Fibroblast of skin of right quadriceps (primary cell): Measurements from ENCODE around the gene POU6F1.
"Not testable (repeated sequence)": the region's sequence is repeated elsewhere in the genome, so short reads cannot be mapped to it uniquely, and the experiment has no call there.

Source experiments
- DNase-seq: peaks from one replicate; pipeline ENCODE4 v3.0.0-alpha.2; 2013

The POU6F1 gene

GRCh38 chr12:51227962-51228361 is 10.1 kb upstream of the POU6F1 start:
- no peak for DNase-seq

GRCh38 chr12:51227112-51227511 is 9.2 kb upstream of the POU6F1 start:
- not testable (repeated sequence) for DNase-seq

DNA sequence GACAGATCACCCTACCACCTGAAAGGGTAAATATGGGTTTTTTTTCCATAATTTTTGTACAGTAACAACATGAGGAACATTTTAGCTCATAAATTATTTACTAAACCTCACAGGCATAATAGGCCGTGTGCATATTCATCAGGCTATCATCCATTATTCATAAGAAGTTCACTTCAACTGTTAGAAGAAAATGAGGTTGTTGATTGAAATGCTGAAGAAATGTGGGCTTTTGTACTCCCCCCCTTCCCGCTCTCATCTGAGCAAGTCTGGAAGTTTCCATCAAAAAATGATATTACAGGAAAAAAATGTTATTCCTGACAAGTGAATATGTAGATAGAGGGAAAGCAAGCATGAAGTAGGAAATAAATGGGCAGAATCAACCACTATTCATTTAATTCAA is 7.9 kb upstream of the POU6F1 start:
- DNase-seq: no peak

GRCh38 chr12:51225234-51225633 is 7.4 kb upstream of the POU6F1 start:
- DNase-seq: no peak

GRCh38 chr12:51224625-51225024 is 6.8 kb upstream of the POU6F1 start:
- DNase-seq: no peak

DNA sequence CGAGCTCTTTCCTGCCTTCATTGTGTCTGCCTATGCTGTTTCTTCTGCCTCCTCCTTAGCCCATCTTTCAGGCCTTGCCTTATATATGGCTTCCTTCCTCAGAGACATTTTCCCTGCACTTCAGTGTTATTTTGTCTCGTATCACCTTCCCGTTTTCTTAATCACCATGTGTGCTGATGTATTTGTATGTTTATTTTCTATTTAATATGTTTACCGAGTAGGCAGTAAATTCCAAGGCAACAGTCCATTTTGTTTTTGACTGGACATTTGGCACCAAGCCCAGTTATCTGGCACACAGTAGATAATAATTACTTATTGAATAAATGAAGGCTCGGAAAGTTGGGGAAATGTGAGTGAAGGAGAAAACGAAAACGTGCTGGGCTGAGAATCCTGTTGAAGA is 4.6 kb upstream of the POU6F1 start:
- DNase-seq: no peak

GRCh38 chr12:51219857-51220256 is 2.0 kb upstream of the POU6F1 start:
- not testable (repeated sequence) for DNase-seq

- DNase-seq: no peak
These were observed 1.5 kb upstream of the POU6F1 start for GRCh38 chr12:51219322-51219721.

- no peak for DNase-seq
These were observed 822 bp upstream of the POU6F1 start for GRCh38 chr12:51218607-51219161.

DNA sequence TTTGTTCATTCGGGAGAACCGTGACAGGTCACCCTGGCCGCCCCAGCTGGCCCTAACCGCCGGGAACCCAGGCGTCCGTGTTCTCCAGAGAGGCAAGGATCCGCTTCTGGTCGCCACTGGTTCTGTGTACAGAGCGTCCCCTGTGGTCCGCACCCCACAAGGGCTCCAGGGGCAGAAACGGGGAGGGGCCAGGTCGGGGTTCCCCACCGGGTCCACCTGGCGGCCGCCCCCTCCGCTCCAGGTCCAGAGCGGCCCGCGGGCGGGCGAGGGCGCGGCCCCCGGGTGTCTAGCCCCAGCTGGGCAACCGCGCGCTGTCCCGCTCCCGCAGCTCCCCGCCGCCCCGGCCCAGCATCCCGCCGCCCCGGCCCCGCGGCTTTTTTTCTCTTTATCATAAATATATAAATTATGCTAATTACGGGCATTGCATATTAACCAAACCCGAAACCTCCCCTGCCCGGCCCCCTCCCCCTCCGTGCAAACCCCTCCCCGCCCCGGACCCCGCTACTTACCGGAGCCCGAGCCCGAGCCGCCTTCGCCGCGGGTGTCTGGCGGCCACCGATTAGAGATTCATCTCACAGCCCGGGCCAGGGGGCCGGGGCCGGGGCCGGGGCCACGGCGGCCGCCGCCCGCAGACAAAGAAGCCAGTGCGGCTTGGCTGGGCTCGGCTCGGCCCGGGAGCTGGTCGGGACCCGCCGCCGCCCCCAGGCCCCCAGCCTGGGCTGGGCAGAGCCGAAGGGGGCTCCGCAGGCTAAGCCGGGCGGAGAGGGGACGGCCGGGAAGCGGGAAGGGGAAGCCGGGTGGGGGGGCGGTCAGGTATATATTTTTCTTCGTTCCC is 512 bp downstream of the POU6F1 start:
- peak; percentile 15 for DNase-seq

- DNase-seq: no peak
These were observed 1.2 kb downstream of the POU6F1 start for GRCh38 chr12:51216642-51217041.

DNA sequence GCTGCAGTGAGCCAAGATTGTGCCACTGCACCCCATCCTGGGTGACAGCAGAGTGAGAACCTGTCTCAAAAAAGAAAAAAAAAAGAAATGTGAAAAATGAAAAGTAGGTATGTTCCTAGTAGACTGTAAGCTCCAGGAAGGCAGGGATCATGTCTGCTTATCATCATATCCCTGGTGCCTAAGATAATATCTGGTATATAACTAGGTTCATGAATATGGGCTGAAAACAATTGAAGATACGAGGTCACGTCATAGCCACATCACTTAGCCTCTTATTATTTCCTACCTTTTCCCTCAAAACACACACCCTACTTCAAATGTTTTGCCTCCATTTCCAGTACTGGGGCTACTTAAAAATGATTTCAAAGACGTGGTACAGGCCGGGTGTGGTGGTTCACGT is 3.0 kb downstream of the POU6F1 start:
- no peak for DNase-seq

GRCh38 chr12:51210690-51211395 is 7.0 kb downstream of the POU6F1 start:
- no peak for DNase-seq

DNA sequence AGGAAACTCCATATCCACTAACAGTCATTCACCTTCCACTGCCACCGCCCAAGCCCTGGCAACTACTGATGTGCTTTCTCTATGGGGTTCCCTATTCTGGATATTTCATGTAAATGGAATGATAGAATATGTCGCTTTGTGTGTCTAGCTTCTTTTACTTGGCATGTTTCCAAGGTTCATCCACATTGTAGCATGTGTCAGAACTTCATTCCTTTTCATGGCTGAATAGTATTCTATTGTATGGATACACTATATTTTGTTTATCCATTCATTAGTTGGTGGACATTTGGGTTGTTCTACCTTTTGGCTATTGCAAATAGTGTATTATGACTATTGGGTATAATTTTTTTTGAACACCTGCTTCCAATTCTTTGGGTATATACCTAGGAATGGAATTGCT is 8.6 kb downstream of the POU6F1 start:
- no peak for DNase-seq

DNA sequence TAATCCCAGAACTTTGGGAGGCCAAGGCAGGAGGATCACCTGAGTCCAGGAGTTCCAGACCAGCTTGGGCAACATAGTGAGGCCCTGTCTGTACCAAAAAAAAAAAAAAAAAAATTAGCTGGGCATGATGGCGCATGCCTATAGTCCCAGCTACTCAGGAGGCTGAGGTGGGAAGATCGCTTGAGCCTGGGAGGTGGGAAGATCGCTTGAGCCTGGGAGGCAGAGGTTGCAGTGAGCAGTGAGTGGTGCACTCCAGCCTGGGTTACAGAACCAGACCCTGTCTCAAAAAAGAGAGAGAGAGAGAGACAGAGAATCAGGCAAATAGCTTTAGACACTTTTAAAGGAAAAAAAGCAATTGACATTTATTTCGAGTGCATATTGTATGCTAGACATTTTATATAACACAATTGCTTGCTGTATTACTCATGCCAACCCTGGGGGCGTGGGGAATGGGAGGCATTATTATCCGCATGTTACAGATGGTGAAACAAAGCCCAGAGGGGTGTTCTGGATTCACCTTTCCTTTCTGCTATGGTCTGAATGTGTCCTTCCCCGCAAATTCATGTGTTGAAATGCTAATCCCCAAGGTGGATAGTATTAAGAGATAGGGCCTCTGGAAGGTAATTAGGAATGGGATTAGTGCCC is 9.7 kb downstream of the POU6F1 start:
- no peak for DNase-seq

DNA sequence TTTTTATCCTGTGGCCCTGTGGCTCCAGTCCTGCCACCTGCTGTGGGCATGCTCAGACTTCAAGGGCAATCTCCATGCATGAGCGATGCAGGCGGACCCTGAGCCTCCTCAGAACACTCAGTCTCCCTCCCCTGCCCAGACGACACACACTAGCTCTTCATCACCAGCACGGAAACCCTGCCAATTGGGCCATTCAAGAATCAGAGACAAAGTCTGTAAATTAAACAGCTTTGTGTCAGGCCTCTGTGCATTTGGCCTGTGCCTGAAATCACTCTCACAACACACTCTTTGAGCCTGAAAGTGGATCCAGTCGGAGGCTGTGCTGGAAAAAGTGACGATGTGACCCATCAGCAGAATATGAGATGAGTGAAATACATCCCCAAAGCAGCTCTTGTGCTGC is 12.5 kb downstream of the POU6F1 start:
- no peak for DNase-seq

- DNase-seq: no peak
These were observed 15.1 kb downstream of the POU6F1 start for GRCh38 chr12:51202718-51203117.

DNA sequence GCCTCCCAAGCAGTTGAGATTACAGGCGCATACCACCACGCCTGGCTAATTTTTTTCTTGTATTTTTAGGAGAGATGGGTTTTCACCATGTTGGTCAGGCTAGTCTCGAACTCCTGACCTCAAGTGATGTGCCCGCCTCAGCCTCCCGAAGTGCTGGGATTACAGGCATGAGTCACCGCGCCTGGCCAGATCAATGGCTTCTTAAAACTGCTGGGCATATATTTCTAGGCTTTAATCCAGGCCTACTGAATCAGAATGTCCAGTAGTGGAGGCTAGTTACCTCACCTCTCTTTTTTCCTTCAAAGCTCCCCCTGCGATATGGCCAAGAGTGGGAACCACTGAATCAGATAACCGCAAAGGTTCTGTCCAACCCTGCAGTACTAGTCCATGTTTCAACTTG is 17.1 kb downstream of the POU6F1 start:
- DNase-seq: no peak

GRCh38 chr12:51200156-51200555 is 17.7 kb downstream of the POU6F1 start:
- no peak for DNase-seq

DNA sequence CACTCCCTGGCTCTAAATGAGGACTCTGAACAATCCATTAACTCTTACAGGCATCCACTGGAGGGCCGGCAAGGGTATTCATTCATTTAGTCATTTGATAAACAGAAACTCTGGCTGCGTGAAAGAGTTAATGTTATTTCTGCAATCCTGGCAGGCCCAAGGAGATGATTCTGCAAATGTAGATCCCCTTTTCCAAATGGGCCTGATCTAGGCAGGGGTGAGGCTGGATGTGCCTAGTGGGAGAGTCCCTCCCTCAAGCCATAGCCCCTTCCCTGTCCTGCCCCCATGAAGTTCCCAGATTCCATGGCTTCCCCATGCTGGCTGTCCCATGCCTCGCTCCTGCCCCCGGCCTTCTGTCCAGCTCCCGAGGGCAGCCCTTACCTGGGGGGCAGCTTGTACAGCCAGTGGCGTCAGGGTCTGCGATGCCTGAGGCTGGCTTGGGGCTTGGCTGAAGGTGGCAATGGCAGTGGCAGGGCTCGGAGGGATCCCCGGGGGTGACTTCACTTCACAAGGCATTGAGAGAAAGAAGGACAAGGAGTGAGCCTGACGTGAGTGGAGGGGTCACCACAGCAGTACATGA is 18.4 kb downstream of the POU6F1 start:
- no peak for DNase-seq

- DNase-seq: no peak
These were observed 19.1 kb downstream of the POU6F1 start for GRCh38 chr12:51198568-51199365.
